ENCODE measurements around the gene ALOX12B.
"Not testable (repeated sequence)": the region's sequence is repeated elsewhere in the genome, so short reads cannot be mapped to it uniquely, and the experiment has no call there.

The ALOX12B gene

GRCh38 chr17:8081876-8082275 lies 5.6 kb downstream of the ALOX12B start:
- no peak for DNase-seq

GRCh38 chr17:8080799-8081219 lies 6.7 kb downstream of the ALOX12B start:
- no peak for DNase-seq

- DNase-seq, result no peak
These were observed 7.2 kb downstream of the ALOX12B start for GRCh38 chr17:8080208-8080798.

- peak; percentile 63 for DNase-seq
These were observed 8.0 kb downstream of the ALOX12B start for GRCh38 chr17:8079291-8080207.

- DNase-seq, result not testable (repeated sequence)
These were observed 9.6 kb downstream of the ALOX12B start for GRCh38 chr17:8077939-8078338.

- DNase-seq, result no peak
These were observed 10.8 kb downstream of the ALOX12B start for GRCh38 chr17:8076502-8077266.

- no peak for DNase-seq
These were observed 11.8 kb downstream of the ALOX12B start for GRCh38 chr17:8075574-8076342.

GRCh38 chr17:8075081-8075480 lies 12.4 kb downstream of the ALOX12B start:
- DNase-seq, result no peak

GRCh38 chr17:8074554-8074953 lies 13.0 kb downstream of the ALOX12B start:
- no peak for DNase-seq

GRCh38 chr17:8073627-8074484 lies 13.7 kb downstream of the ALOX12B start:
- peak; percentile 55 for DNase-seq

- DNase-seq, result no peak
These were observed 14.6 kb downstream of the ALOX12B start for GRCh38 chr17:8072729-8073461.

GRCh38 chr17:8072341-8072728 lies 15.2 kb downstream of the ALOX12B start:
- no peak for DNase-seq

- no peak for DNase-seq
These were observed 16.0 kb downstream of the ALOX12B start for GRCh38 chr17:8071496-8071895.

GRCh38 chr17:8069587-8069860 lies 18.0 kb downstream of the ALOX12B start:
- DNase-seq, result no peak

GRCh38 chr17:8068736-8069586 lies 18.6 kb downstream of the ALOX12B start:
- DNase-seq, result no peak

GRCh38 chr17:8067806-8068205 lies 19.7 kb downstream of the ALOX12B start:
- DNase-seq, result no peak

GRCh38 chr17:8066841-8067775 lies 20.4 kb downstream of the ALOX12B start:
- DNase-seq, result no peak

- no peak for DNase-seq
These were observed 22.9 kb downstream of the ALOX12B start for GRCh38 chr17:8064561-8065019.
